AG09319 (cell line): ENCODE data around the gene FBXL7.

ENCODE experiments used
- DNase-seq: peaks from one replicate; pipeline ENCODE4 v3.0.0-alpha.2; 2010; ENCODE audit warnings: low read depth; ENCODE audit errors: extremely low read depth
- TF ChIP-seq, protein P1 (sequence below): IDR thresholded peaks from 2 replicates; pipeline ENCODE4 v1.5.1; 2011; ENCODE audit warnings: low read depth, mild to moderate bottlenecking, inconsistent platforms, low read length, moderate library complexity

Gene FBXL7

GRCh38 chr5:15664961-15665360 lies 165.0 kb downstream of the FBXL7 start:
- TF ChIP-seq, protein P1, sequence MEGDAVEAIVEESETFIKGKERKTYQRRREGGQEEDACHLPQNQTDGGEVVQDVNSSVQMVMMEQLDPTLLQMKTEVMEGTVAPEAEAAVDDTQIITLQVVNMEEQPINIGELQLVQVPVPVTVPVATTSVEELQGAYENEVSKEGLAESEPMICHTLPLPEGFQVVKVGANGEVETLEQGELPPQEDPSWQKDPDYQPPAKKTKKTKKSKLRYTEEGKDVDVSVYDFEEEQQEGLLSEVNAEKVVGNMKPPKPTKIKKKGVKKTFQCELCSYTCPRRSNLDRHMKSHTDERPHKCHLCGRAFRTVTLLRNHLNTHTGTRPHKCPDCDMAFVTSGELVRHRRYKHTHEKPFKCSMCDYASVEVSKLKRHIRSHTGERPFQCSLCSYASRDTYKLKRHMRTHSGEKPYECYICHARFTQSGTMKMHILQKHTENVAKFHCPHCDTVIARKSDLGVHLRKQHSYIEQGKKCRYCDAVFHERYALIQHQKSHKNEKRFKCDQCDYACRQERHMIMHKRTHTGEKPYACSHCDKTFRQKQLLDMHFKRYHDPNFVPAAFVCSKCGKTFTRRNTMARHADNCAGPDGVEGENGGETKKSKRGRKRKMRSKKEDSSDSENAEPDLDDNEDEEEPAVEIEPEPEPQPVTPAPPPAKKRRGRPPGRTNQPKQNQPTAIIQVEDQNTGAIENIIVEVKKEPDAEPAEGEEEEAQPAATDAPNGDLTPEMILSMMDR: no peak
- DNase-seq: no peak

DNA sequence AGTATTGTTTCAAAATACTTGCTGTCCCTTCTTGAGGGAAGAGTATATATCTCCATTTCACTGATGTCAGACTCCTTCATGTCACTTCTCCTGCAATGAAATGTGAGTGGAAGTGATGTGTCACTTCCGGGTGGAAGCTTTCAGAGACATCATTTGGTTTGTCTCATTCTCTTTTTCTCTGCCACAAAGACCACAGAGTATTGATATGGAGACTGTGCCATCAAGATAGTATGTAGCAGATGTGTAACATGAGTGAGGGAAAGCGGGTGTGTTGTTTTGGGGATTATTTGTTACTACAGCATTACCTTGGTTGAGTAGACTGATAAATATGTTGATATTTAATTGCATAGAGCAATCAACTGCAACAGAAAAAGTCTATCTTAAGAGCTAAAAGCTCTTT lies 169.8 kb downstream of the FBXL7 start:
- no peak for DNase-seq
- TF ChIP-seq, protein P1: no peak

DNA sequence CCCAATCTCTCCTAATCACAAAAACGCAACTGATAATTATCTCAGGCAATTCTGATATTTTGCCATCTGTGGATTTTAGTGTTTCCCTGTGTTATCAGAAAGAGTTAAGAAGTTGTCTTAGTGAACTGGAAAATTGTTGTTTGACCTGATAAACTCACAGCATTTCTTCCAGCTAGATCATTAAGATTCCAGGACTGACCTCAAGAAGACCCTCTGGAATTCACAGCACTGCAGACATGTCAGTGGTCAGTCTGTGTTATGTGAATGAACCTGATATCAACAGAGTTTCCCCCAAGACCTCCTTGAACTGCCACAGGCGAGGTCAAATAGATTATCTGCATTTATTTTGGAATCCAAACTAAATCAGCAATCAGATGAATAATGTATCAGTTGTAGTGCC lies 174.7 kb downstream of the FBXL7 start:
- TF ChIP-seq, protein P1: no peak
- no peak for DNase-seq

DNA sequence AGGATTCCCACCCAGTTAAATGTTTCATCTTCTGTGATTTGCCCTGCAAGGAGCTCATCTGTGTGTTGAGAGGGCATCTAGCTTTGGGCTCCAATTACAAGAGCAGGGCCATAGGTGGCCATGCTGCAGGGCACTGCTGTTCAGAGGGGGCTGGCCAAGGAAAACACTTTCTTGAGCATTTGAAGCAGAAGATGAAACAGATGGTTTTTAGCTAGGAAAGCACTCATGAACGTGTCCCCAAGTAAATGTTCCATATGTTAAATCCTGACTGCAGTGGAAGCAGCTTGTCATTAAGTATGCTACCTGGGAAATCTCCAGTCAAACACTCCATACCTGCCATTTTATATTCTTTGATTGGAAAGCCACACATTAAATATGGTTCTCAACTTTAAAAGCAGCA lies 176.6 kb downstream of the FBXL7 start:
- TF ChIP-seq, protein P1: no peak
- DNase-seq: no peak

GRCh38 chr5:15679161-15679560 lies 179.2 kb downstream of the FBXL7 start:
- TF ChIP-seq, protein P1: no peak

DNA sequence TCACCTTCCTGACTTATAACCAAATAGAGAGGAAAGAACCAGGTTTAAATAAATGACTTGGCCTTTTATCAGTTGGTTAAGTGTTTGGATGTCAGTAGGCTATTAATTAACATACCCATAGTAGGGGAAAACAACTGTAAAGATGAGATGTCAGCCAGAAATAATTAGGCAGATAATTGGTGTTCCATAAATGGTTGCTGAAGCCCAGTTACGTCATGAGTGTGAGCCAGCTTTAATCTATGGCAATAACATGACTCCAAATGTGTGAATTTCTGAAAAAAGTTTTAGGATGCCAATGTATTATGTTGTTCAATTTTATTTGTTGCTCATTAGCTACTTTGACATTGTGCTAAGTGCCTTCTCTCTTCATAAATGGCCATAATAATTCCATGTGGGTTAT lies 180.5 kb downstream of the FBXL7 start:
- no peak for DNase-seq
- TF ChIP-seq, protein P1: no peak

More at GRCh38 chr5:15679161-15679560, 179.2 kb downstream of the FBXL7 start:
- no peak for DNase-seq

- no peak for DNase-seq
- TF ChIP-seq, protein P1: no peak
Measured at GRCh38 chr5:15682122-15682521, 182.1 kb downstream of the FBXL7 start.

GRCh38 chr5:15682566-15682965 lies 182.6 kb downstream of the FBXL7 start:
- TF ChIP-seq, protein P1: no peak
- no peak for DNase-seq
